ENCODE data around the gene FOXN3. TPM values are rescaled to one million over a fixed set of nuclear protein-coding genes. Genes with fewer than 3 reads are reported as not detected.

FOXN3 gene
- total RNA-seq, 1 experiment from 2014 or later = 125 TPM

GRCh38 chr14:89455412-89455811 lies 38.4 kb upstream of the FOXN3 start:
- Histone ChIP-seq H4K91ac (ENCODE audit: insufficient read length, low read depth, low read length) (no peak overlapping the region), H3K56ac (ENCODE audit: insufficient read length, low read depth, low read length) (no peak overlapping the region), H4K20me1 (ENCODE audit: control insufficient read depth, insufficient read depth, insufficient read length) (peaks cover 2% of the 10 kb centered on the region), H3K23me2 (ENCODE audit: insufficient read length, low read depth, low read length, poor library complexity, severe bottlenecking) (no peaks in the 10 kb centered on the region), H2BK15ac (ENCODE audit: low read depth, low read length) (no peak overlapping the region), H2BK120ac (ENCODE audit: low read depth, low read length, poor library complexity, severe bottlenecking) (no peak overlapping the region), H3T11ph (ENCODE audit: low read length) (no peak overlapping the region), H4K5ac (ENCODE audit: insufficient read length, low read depth, low read length) (no peak overlapping the region), H3K14ac (ENCODE audit: insufficient read depth, low read length) (0 out of 2 replicates have a peak overlapping the region, but pooled peaks have one; percentile 25), H3K18ac (ENCODE audit: insufficient read length, low read depth, low read length) (no peak overlapping the region), H2AFZ (ENCODE audit: low read length) (no peak overlapping the region), H3K79me2 (ENCODE audit: insufficient read depth, low read length) (no peaks in the 10 kb centered on the region), H2BK5ac (ENCODE audit: insufficient read length, low read length) (no peak overlapping the region), H3K23ac (ENCODE audit: insufficient read length, low read depth, low read length) (no peak overlapping the region), H3K27ac (ENCODE audit: insufficient read length, low read depth, low read length) (no peak overlapping the region), H3K79me1 (ENCODE audit: insufficient read depth, low read depth, low read length, poor library complexity, severe bottlenecking) (no peaks in the 10 kb centered on the region), H3K4me1 (ENCODE audit: insufficient read depth, low read length) (peaks cover 13% of the 10 kb centered on the region; the same call in 1 of the 2 replicates), H3K27me3 (ENCODE audit: insufficient read depth, low read length) (no peaks in the 10 kb centered on the region), H3K9me3 (ENCODE audit: control insufficient read depth, low read depth, low read length) (no peaks in the 10 kb centered on the region), H2BK20ac (ENCODE audit: low read depth, low read length, poor library complexity, severe bottlenecking) (no peak overlapping the region), H2AK5ac (ENCODE audit: insufficient read length, low read length) (no peak overlapping the region), H4K8ac (replicated peaks; ENCODE audit: insufficient read length, low read depth, low read length) (no peak overlapping the region), H3K9ac (ENCODE audit: extremely low read depth, insufficient read length, low read length) (no peak overlapping the region), H3K4ac (ENCODE audit: low read depth, low read length) (no peak overlapping the region), H3K4me2 (ENCODE audit: insufficient read depth, insufficient read length, low read length) (no peak overlapping the region), H2BK12ac (ENCODE audit: insufficient read length, low read depth, low read length) (no peak overlapping the region)
- Mint-ChIP-seq H3K4me3 (no peak overlapping the region), H3K4me1 (peaks cover 53 to 54% of the 10 kb centered on the region in 2 experiments), H3K27me3 (ENCODE audit: low read depth) (no peaks in the 10 kb centered on the region), H3K9me3 (no peaks in the 10 kb centered on the region; a peak in 1 of 5 replicates), H3K27ac (peak overlapping the region in 2 of 3 experiments; percentile 58 to 64; a peak in 4 of 7 replicates), H3K36me3 (ENCODE audit: insufficient read depth in 1 of 3, low read depth in 3 of 3) (peaks cover 0 to 4% (median 2%) of the 10 kb centered on the region in 3 experiments; a peak in 4 of 7 replicates)
- no peak for DNase-seq
- no CpG with 5 or more reads among the region's 9 CpGs for WGBS (ENCODE audit: extremely low coverage, insufficient read length, low lambda C conversion rate)
- no peak for TF ChIP-seq CTCF (conservative IDR thresholded peaks at IDR 0.05)
